GM18858 (cell line): Measurements from ENCODE around the gene SCP2.

ENCODE experiments used
- ATAC-seq: cut with Tn5 transposase; IDR thresholded peaks from one replicate; pipeline ENCODE4 v1.9.1; 2021; ENCODE audit not compliant: unreplicated experiment

The SCP2 gene, protein sequence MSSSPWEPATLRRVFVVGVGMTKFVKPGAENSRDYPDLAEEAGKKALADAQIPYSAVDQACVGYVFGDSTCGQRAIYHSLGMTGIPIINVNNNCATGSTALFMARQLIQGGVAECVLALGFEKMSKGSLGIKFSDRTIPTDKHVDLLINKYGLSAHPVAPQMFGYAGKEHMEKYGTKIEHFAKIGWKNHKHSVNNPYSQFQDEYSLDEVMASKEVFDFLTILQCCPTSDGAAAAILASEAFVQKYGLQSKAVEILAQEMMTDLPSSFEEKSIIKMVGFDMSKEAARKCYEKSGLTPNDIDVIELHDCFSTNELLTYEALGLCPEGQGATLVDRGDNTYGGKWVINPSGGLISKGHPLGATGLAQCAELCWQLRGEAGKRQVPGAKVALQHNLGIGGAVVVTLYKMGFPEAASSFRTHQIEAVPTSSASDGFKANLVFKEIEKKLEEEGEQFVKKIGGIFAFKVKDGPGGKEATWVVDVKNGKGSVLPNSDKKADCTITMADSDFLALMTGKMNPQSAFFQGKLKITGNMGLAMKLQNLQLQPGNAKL

DNA sequence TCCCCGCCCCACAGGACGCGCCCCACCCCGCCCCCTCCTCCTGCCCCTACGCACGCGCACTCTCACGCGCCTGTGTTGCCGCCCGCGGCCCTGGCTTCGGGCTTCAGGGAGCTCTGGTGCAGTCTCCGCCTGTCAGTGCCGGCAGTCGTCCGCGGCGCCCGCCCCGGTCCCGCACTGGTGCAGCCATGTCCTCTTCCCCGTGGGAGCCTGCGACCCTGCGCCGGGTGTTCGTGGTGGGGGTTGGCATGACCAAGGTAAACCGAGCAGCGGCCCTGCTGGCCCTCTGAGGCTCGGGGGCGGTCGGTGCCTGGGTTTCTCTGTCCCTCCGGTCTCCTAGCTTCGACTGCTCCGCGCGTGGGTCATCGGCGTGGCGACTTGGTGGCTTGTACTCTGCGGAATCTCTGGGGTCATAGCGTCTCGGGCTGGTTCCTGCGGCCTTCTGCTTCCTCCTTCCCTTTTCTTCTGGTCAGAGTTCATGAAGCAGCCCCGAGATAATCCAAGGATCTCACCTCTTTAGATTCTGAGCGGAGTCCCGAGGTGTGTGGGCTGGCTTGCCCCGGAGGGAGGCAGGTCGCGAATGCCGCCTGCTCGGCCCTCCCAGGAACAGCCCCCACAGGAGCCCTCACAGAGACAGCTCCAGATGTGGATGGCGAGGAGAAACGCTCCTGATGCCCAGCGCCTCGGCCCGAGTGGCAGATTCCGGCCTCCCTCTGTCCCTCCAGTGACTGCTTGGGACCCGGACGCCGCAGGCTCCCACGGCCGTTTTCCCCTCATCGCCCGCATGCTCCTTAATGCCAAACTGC lies at the start of gene SCP2:
Gene SCP2 (plus strand): TSS at position 65 of the 803 bp plus-strand sequence. CDS start 121 bp downstream, at position 186.
- ATAC-seq = no peak

DNA sequence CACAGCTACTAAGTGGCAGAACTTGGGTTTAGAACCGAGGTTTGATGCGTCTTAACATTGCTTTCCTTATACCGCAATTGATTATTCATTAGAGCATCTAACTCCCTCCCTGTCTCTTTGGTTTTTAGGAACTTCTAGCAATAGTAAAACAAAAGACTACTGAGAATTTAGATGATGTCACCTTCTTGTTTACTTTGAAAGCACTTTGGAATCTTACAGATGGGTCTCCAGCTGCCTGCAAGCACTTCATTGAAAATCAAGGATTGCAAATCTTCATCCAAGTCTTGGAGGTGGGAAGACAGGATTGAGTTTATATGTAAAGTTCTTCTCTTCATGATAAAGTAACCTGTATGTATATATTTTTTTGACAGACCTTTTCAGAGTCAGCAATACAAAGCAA lies 49.5 kb upstream of the SCP2 start:
- ATAC-seq = no peak

DNA sequence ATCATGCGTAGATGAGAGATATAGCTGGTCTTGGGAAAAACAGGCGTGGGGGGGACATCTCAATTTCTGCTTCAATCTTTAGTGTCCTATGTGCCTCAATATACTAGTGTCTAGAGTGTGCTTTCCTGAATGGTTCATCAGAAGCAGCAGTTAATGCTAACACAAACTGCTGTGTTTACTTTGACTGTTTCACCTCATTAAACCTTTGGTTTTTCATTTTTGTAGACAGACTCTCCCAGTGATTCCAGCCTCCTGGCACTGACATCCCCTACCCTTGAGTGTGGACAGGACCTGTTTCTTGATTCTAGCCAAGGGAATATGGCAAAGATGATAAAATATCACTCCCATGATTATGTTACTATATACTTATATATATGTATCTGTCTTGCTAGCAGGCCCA lies 46.9 kb upstream of the SCP2 start:
- no peak for ATAC-seq

DNA sequence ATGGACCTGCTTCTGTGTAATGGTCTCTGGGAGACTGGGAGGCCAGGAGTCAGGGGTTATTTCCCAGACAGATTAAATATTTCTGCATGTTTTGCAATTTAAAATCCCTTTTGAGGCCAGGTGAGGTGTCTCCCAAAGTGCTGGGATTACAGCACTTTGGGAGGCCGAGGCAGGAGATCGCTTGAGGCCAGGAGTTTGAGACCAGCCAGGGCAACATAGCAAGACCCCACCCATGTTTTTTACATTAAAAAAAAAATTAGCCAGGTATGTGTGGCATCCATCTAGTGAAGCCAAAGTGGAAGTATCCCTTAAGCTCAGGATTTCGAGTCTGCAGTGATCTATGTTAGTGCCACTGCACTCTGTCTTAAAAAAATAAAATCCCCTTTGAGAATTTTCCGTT lies 39.6 kb upstream of the SCP2 start:
- no peak for ATAC-seq

DNA sequence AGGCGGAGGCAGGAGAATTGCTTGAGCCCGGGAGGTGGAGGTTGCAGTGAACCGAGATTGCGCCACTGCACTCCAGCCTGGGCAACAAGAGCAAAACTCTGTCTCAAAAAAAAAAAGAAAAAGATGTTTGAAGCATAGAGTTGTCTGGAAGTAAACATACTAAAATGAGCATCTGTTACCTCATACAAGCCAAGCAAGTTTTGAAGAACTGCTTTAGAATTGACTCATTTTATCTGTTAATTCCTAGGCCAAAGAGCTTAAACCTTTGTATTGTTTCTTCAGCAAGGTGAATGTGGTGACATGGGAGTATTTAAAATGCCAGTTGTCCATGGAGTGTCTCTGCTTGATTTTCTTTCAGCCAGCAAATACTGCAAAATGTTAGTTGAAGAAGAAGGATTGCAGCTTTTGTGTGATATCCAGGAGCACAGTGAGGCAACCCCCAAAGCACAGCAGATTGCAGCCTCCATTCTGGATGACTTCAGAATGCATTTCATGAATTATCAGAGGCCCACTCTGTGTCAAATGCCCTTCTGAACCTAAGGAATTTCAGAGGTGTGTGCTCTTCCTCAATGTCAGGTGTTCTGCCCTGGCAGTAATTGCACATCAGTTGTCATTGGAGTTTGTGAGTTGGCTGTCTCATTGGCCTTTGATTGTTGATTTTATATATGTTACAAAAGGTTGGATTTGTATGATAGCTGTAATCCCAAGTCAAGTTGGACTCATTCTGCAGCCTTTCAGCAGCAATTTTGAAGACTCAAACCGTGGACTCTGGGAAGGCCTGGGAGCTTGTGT lies 34.5 kb upstream of the SCP2 start:
- ATAC-seq = no peak

DNA sequence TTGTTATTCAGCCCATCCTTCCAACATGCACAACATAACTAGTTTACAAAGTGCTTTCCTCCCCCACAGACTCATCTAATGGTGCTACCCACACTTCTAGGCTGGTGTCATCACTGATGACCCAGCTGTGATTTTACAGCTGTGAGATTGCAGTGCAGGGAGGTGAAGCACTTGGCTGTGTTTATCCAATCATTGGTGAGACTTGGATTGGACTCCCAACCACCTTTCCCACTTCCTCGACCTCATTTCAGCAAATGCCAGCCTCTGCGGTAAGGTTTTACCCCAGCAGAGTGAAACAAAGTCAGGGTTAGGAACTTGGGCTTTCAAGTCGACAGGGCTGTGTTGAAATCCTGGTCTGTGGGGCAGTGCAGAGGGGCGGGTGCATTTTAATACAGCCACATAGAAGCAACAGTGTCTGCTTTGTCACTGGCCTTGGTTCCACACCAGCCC lies 27.6 kb upstream of the SCP2 start:
- no peak for ATAC-seq

DNA sequence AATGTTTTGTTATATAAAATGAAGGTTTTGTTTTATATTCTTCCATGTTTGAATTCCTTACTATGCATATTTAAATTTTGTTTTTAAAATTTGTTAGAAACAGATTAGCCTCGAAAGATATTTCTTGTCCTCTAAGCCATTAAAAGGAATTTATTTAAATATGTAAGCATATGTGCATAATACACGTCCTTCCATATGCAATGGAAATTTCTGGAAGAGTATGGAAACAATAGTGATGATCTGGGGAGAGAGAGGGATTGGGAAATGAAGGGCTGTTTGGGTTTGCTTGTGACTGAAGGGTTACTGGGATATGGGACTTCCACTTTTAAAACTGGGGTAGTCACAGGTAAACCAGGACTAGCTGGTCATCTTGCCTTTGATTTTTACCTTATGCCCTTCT lies 26.7 kb upstream of the SCP2 start:
- no peak for ATAC-seq

DNA sequence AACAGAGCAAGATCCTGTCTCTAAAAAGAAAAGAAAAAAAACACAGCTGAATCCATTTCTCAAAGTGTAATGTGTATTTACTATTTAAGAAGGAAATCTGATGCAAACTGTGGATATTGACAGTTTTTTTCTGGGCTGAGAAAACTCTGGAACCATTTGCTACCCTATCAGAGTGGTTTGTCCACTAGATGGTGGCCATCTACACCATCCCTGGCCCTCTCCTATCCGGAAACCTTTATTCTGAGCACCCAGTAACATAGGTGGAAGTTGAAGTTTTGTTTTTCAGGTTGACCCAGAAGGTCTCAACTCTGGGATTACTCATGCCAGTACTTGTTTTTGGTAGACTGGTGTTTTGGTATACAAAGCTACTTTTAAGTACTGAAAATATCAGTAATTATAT lies 25.7 kb upstream of the SCP2 start:
- ATAC-seq = no peak

DNA sequence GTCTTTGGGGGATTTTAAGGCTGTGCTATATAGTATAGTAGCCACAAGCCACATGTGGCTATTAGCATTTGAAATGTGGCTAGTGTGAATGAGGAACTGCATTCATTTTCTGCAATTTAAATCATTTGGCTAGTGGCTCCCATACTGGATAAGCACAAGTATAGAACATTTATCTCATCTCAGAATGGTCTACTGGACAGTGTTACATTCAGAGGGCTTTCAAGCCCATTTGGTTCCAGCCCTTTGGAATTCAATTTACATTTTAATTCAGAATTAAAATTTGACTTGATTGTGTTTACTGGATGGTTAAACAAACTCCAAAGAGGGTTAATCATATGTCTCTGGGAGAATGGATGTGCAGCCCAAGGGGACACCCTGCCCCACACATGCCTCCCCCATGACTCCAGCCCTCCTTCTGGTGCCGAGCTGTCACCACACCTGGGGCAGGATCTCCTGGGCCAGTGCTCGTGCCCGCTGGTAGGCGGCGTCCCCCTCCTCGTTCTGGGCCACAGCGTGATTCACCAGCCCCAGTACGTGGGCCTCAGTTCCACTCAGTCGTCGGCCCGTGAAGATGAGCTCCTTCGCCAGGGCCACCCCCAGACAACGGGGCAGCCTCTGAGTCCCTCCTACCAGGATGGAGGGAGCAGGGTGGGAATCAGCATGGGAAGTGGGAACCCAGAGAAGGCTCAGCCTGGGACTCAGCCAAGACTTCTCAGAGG lies 22.7 kb upstream of the SCP2 start:
- ATAC-seq = no peak

DNA sequence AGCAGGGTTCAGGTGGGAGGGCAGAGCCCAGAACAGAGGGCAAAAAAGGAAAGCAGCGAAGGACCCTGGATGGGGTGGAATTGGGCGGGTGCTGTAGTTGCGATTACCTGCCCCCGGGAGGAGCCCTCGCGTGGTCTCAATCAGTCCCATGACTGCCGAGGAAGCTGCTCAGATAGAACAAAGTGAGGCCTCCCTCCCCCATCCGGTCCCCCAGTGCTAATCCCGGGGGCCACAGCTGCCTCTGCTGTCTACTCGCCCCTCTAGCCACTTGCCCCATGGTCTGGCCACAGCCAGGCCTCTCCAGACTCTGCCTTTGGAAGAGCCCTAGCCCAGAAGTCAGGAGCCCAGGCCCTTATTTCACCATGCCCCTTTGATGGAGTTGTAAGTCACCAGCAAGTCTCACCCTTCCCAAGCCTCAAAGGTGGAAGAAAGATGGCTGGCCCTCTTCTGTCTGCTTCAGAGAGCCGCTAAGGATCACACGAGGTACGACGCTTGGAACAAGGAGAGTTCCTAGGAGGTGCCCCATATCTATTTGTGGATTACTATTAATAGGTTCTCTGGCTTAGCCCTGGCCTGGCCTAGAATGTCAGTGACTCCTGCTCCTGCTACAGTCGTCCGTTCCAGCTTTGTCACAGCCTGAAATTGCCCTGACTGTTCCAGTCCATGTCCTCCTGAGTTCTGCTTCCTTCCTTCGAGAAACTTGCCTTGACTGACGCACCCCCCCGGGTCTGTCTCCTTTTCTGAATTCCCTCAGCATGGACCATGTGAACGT lies 22.0 kb upstream of the SCP2 start:
- no peak for ATAC-seq

DNA sequence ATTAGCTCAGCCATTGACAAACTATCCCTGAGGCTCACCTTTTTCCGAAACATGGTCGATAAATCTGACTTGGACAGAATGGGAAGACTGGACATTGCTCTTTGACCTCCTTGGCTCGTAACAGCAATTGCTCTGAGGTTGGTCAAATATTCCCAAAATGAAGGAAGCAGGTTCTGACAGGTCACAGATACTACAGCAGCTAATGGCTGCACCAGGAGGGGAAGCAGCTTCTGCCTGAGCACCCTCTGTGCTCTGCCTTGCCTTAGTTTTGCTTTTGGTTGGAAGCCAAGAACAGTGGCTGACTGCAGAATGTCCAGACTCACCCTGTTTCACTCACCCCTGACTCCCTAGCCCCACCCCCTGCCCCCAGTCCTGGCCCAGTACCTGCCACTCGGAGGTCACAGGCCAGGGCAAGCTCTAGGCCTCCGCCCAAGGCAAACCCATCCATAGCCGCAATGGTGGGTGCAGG lies 20.9 kb upstream of the SCP2 start:
- ATAC-seq = no peak

DNA sequence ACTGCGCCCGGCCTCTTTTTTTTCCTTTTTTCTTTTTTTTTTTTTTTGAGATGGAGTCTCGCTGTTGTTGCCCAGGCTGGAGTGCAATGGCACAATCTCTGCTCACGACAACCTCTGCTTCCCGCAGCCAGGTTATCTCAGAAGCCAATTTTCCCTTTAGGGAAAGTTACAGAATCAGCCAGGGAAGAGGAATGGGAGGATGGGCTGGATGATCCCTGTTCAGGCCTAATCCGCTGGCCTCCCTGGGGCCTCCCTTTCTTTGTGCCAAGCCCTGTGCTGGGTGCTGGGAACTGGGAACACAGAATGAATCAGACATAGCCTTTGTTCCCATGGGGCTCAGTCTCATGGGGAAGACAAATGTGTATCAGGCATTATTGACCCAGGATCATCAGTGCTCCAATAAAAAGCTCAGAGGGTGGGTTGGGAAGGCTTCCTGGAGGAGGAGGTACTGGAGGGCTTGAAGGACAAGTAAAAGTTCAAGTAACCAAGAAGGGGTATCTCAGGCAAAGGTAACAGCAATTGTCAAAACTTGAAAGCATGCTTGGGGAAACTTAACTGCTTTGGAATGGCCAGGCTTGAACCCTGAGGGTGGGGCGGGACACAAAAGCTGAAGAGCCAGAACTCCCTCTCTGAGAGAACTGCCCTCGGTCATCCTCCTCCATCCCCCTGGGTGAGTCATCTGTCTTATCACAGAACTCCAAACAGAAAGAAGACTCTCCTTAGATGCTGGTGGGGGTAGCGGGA lies 19.8 kb upstream of the SCP2 start:
- no peak for ATAC-seq

DNA sequence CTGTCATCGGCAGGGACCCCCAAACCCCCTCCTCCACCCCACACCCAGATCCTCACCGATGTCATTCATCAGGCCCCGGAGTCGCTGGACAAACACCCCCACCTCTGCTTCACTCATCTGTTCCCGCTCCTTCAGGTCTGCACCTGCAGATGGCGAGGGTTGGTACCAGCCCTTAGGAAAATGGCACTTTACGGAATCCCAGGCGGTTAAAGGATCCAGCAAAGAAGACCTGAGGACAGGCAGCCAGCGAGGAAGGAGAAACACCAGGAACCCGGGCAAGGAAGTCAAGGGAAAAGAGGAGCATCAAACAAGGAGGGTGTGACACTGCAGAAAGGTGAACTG lies 19.3 kb upstream of the SCP2 start:
- ATAC-seq = no peak

DNA sequence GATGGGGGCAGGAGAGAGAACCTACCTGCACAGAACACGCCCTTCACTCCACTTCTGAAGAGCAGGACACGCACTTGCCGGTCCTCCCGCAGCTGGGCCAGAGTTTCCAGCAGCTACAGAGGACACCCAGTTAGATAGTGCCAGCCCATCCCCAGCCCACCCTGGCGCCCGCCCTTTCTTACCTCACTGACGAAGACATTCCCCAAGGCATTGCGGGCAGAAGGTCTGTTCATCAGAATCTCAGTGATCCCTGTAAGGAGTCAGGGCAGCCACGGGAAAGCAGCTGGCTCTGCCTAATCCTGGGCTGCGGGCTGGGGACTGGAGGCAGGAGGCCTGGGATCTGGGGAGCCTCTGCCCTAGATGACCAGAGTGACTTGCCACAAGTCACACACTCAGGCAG lies 15.5 kb upstream of the SCP2 start:
- ATAC-seq = no peak

DNA sequence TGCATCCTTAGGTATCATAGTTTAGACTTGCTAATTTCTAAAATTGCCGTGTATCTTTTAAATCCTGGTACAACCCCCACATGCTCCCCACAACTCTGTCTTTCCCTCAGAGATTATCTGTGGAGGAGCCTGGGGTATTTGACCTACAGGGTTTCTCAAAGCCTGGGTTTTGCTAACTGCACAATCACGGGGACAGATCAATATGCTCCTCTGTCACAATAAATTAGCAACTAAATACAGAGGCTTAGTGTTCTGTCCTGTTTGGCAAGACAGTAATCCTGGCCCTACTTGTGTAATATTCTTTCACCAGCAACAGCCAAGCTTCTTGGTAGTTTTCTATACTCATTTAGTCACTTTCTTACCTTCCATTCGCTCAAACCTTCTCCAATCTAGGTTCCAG lies 14.1 kb upstream of the SCP2 start:
- ATAC-seq = no peak

DNA sequence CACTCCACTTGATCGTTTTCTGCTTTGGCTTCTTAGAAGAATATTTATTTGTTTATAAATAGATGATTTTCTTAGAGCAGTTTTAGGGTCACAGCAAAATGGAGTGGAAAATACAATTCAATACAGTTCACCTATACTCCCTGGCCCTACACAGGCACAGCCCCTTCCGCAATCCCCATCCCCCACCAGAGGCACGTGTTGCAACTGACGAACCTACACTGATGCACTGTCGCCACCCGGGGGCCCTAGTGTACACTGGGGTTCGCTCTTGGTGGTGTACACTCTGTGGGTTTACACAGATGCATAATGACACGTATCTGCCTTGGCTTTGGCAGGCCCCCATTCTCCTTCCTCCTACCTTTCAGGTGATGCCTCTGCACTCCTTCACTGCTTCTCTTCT lies 13.5 kb upstream of the SCP2 start:
- no peak for ATAC-seq

DNA sequence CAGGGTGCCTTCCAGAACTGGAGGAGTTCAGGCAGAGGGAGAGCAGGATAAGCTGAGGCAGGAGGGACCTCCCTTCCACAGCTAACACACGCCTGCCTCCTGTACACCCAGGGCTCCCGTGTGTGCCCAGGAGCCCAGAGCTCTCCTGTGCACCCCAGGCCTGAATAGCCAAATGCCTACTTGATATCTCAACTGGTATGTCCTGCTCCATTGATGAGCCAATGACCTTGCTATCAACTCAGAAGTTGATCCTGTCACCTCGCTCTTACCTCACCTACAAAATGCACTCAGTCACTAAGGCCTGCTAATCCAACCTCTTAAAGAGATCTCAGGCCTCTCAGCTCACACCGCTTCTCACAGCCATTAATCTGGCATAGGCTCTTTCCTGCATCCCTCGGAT lies 12.6 kb upstream of the SCP2 start:
- no peak for ATAC-seq

DNA sequence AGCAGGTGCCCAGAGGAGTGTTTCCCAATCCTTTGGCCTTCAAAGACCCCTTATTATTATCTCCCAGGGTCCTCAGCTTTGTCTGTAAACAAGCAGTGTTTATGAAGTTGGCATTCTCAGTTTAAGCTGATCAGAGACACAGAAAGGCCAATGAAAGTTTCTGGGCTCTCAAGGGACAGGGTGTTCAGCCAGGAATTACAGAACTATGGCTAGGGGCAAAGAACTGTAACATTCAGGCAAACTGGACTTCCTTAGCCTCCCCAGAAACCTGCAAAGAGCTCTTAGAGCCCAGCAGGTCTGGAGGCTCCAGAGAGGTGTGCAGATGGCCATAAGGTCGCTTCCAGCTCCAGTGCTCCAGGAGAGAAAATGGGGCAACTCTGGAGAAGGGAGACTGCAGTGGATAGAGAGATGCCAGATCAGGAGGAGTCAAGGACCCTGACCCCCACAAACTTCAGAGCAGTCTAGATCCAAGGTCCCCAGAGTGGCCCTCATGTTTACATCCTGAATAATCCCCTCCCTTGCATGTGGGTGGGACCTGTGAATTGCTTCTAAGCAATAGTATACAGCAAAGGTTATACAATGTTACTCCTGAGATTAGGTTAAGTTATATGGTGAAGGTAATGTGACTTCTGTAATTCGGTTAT lies 11.7 kb upstream of the SCP2 start:
- ATAC-seq = no peak

DNA sequence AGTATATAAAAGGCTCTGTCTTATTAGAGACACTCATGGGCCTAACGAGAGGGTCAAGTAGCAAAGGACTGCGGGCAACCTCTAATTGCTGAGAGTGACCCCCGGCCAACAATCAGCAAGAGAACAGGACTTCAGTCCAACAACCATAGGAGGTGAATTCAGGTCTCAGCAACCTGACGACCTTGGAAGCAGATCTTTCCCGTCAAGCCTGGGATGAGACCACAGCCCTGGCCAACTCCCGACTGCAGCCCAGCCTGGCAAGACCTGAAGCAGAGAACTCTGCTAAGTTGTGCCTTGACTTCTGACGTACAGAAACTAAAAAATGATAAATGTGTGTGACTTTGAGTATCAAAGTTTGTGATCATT lies 11.2 kb upstream of the SCP2 start:
- no peak for ATAC-seq
